SK-N-SH (cell line): ENCODE measurements around the gene GPM6B.

Experiments used
- CTCF ChIP-seq: fragments of 200-600 bp; sonication (generic); IDR thresholded peaks from 2 replicates; pipeline ENCODE4 v1.6.1; 2017; ENCODE audit warnings: antibody characterized with exemption, mild to moderate bottlenecking, moderate library complexity
- GATA2 ChIP-seq: sonication (generic); formaldehyde crosslinking; IDR thresholded peaks from 2 replicates; pipeline ENCODE4 v1.5.0; 2020; ENCODE audit warnings: mild to moderate bottlenecking, missing genetic modification reagents
- TF ChIP-seq, protein P1 (sequence below): IDR thresholded peaks from 2 replicates; pipeline ENCODE4 v1.6.1; 2012; ENCODE audit warnings: mild to moderate bottlenecking, low read depth, low read length, moderate library complexity
- TF ChIP-seq, protein P2 (sequence below): fragments of 150-350 bp; IDR thresholded peaks from 2 replicates; pipeline ENCODE4 v1.6.1; 2017; ENCODE audit warnings: antibody characterized with exemption, low read length, low read depth, borderline replicate concordance
- TF ChIP-seq, protein P3 (sequence below): IDR thresholded peaks from 2 replicates; pipeline ENCODE4; 2012

DNA sequence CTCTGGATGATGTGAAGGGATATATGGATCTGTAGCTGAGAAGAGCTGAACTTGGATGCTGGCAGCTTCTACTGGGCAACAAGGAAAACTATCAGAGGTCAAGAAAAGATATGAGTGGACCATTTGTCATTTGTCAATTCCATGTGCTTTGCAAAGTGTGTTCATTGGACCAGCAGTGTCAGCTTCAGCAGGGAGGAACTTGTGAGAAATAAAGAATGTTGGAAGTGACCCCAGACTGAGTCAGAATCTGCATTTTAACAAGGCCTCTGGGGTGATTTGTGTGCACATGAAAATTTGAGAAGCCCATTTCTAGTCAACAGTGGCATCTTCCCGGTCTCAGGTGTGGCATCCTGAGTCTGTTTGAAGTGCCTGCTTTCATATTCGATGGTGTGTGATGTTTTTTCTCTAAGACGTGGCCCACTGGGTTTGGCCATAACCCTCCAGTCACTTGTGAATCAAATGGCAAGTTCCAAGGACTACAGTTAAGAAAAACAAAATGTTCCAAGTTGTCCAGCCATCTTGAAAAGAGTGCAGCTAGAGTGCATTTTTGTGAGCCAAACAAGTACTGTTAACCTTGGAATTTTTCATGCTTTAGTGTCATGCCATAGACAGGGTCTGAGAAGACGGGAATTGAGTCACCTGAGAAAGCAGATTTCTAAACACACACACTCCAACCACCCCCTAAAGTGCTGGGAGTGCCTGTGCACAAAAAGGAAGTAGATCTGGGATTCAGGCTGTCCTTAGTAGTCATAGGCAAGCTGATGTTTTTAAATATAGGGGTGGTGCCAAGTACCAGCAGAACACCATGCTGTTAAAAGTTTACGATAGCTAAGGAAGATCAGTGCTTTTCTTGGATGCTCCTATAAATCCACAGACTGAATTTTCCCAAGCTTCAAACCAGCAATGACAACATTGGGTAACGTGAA is 26.4 kb downstream of the GPM6B start:
- TF ChIP-seq GATA2 (CRISPR knock-in tag): no peak
- TF ChIP-seq, protein P1, sequence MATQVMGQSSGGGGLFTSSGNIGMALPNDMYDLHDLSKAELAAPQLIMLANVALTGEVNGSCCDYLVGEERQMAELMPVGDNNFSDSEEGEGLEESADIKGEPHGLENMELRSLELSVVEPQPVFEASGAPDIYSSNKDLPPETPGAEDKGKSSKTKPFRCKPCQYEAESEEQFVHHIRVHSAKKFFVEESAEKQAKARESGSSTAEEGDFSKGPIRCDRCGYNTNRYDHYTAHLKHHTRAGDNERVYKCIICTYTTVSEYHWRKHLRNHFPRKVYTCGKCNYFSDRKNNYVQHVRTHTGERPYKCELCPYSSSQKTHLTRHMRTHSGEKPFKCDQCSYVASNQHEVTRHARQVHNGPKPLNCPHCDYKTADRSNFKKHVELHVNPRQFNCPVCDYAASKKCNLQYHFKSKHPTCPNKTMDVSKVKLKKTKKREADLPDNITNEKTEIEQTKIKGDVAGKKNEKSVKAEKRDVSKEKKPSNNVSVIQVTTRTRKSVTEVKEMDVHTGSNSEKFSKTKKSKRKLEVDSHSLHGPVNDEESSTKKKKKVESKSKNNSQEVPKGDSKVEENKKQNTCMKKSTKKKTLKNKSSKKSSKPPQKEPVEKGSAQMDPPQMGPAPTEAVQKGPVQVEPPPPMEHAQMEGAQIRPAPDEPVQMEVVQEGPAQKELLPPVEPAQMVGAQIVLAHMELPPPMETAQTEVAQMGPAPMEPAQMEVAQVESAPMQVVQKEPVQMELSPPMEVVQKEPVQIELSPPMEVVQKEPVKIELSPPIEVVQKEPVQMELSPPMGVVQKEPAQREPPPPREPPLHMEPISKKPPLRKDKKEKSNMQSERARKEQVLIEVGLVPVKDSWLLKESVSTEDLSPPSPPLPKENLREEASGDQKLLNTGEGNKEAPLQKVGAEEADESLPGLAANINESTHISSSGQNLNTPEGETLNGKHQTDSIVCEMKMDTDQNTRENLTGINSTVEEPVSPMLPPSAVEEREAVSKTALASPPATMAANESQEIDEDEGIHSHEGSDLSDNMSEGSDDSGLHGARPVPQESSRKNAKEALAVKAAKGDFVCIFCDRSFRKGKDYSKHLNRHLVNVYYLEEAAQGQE: no peak
- TF ChIP-seq CTCF: no peak
- TF ChIP-seq, protein P2, sequence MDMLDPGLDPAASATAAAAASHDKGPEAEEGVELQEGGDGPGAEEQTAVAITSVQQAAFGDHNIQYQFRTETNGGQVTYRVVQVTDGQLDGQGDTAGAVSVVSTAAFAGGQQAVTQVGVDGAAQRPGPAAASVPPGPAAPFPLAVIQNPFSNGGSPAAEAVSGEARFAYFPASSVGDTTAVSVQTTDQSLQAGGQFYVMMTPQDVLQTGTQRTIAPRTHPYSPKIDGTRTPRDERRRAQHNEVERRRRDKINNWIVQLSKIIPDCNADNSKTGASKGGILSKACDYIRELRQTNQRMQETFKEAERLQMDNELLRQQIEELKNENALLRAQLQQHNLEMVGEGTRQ: no peak
- TF ChIP-seq, protein P3, sequence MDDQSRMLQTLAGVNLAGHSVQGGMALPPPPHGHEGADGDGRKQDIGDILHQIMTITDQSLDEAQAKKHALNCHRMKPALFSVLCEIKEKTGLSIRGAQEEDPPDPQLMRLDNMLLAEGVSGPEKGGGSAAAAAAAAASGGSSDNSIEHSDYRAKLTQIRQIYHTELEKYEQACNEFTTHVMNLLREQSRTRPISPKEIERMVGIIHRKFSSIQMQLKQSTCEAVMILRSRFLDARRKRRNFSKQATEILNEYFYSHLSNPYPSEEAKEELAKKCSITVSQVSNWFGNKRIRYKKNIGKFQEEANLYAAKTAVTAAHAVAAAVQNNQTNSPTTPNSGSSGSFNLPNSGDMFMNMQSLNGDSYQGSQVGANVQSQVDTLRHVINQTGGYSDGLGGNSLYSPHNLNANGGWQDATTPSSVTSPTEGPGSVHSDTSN: no peak
